HG03432 (cell line): ENCODE measurements around the gene BCL11A.

ENCODE experiments used
- ATAC-seq: cut with Tn5 transposase; IDR thresholded peaks from one replicate; pipeline ENCODE4 v1.9.1; 2021; ENCODE audit warnings: mild to moderate bottlenecking, moderate library complexity; ENCODE audit not compliant: unreplicated experiment

Gene BCL11A

GRCh38 chr2:60528281-60529020 lies 25.0 kb downstream of the BCL11A start:
- no peak for ATAC-seq

GRCh38 chr2:60527762-60528161 lies 25.7 kb downstream of the BCL11A start:
- no peak for ATAC-seq

DNA sequence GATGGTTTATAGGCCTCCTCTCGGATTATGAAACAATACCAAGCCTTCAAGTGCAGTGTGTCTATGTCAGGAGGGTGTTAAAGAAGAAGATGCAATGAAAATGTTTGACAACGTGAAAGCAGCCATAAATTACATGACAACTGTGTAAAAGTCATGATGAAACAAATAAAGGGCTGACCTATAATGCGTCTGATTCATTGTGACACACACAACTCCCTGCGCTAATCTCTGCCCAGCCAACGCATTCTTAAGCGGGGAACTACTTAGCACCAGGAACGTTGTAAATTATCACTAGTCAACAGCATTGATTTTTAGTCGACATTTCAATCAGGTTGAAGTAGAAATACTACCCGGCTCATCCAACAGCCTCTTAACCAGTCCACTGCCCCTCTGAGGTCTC lies 26.8 kb downstream of the BCL11A start:
- ATAC-seq, result no peak

DNA sequence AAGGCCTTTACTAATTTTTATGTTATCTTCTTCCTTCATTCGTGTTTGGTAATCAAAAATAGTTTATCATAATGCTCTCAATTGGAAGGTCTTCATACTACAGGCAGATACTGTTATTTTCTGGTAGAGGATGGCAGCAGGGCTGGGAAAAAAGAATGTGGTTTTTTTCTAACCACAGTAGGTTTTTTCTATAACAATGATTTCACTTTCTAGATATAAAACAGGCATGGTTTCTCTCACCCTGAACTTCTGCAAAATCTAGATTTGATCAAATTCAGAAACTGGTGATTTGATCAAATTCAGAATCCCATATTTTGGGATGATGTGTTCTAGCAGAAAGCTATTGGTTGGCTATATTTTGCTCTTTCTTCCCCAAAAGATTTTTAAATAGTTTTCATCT lies 27.6 kb downstream of the BCL11A start:
- peak; percentile 37 for ATAC-seq

- no peak for ATAC-seq
These were observed 28.6 kb downstream of the BCL11A start for GRCh38 chr2:60524874-60525273.

DNA sequence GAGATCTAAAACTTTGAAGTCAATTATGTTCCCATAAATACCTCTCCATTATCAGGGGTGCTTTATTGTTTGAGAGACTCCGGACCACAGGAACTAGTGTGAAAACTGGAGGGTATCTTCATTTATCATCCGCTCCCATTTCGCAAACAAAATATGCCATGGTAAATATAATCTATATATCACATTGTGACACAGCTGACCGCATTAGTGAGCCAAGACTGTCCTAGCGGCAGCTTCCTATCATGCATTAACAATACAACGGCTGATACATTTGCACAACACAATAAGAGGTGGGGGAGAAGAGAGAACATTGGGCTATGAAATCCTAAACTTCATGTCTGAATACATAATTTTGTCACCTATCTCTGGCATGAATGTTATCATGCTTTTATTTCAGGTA lies 29.5 kb downstream of the BCL11A start:
- no peak for ATAC-seq

- peak; percentile 40 for ATAC-seq
These were observed 31.0 kb downstream of the BCL11A start for GRCh38 chr2:60522462-60522861.

GRCh38 chr2:60521626-60522025 lies 31.8 kb downstream of the BCL11A start:
- ATAC-seq, result no peak

GRCh38 chr2:60520917-60521539 lies 32.4 kb downstream of the BCL11A start:
- no peak for ATAC-seq

DNA sequence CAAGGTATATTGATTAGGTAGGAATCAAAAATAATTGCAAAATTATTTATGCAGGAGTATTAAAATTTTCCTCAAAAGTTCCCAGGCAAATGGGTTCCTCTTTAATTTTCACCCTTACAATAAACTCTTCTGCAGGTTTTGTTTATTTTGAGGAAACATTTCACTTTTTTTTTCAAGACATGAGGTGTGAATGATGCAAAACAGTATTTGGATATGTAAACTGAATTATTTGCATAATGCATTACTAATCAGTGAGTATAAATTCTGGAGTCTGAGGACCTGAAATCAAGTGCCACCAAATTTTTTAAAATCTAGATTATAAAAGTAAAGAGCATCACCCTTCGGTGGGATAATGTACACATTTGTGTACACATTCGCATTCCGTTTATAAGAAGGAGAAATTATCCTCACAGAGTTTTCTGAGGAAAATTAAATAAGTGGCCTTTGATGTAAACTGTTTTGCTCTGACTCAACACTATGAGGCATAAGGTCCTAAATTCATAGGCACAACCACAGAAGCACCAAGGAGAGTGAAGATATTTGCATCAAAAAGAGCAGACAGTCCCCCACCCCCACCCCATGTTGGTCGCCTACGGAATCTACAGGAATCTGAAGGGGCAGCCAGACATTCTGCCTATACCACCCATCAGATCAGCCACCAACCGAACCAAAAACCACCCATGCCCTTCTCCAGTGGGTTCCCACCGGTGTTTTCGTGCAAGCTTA lies 33.1 kb downstream of the BCL11A start:
- ATAC-seq, result no peak

- ATAC-seq, result no peak
These were observed 34.1 kb downstream of the BCL11A start for GRCh38 chr2:60519231-60519863.

DNA sequence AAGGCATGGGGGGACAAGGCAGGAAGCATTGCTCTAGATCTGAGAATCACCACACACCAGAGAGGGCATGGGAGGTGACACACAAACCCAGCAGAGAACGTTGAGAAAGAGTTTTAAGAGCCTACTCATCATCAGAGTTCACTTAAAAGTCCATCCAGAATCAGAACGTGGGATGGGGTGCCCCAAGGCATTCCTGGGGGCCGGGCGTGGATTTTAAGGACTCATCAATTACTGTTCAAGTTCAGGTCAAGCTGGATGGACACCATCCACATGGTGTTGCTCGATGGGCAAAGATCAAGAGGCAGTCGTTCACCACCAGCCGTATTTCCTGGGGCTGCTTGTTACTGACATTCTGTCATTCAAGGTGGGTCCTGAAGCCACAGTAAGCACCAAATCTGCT lies 34.9 kb downstream of the BCL11A start:
- no peak for ATAC-seq

DNA sequence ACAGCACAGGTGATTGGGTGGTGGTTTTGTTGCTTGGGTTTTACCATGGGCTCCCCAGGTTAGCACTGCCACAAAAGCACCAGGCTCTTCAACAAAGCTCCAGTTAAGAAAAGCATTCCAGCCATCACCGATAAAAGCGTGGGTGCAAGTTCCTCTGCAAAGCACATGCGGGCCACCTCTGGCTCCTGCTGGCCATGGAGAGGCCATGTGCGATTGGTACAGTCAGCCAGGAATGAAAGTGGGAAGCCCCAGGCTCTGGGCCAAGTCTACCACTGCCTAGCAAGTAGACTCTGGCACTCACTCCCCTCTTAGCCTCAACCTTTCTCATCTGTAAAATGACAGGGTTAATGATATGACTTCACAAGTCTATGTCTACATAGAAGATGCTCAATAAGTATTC lies 36.0 kb downstream of the BCL11A start:
- ATAC-seq, result no peak

DNA sequence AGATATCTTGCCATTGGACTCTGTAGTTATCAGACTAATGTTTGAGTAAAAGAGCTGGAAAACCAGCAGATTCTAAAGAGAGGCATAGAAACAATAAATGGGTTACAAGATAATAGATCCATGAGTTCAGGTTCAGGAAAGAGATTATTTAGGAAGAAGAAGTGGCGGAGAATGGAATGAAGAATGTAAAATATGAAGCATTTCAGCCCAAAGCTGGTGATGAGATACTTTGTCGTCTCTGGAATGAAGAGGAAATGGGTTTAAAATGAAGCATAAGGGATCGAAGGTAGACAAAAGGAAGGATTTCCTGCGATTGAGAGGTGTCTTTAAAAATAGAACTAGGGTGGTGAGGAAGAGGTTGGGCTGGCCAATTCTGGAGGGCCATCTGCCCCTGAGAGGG lies 36.6 kb downstream of the BCL11A start:
- ATAC-seq, result no peak

GRCh38 chr2:60516383-60516811 lies 37.1 kb downstream of the BCL11A start:
- peak; percentile 1 for ATAC-seq

- peak; percentile 92 for ATAC-seq
These were observed 37.7 kb downstream of the BCL11A start for GRCh38 chr2:60515721-60516226.

DNA sequence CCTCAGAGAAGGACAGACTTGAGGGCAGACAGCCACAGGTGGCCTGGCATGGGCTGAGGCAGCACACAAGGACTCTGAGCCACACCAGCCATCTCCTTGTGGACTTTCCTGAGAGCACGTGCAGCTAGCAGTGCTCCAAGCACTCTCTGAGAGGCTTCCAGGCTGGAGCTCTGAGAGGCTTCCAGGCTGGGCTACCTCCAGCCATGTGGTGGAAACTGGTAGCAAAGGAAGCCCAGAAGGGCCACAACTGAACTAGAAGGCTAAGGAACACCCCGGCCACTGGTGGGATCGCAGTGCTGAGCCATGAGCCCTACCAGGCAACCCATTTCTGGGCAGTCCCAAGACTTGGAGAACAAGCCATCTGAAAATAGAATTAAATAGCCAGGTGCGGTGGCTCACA lies 39.5 kb downstream of the BCL11A start:
- no peak for ATAC-seq

DNA sequence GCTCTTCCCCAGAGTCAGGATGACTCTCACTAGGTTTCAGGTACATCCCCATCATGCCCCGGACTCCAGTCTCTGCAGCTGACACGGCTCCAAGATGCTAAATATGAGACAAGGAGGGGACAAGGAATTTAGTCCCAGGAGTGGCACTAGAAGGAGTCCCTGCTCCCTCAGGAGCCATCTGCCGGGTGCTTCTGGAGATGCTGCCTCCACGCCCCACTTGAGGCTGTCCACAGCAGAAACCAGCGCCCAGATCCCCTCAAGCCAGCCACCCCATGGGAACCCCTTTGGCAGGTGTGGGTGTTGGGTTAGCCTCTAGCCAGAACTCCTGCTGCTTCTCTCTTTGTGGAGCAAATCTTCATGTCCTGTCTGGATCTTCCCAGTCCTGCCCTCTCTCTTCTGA lies 40.3 kb downstream of the BCL11A start:
- no peak for ATAC-seq

DNA sequence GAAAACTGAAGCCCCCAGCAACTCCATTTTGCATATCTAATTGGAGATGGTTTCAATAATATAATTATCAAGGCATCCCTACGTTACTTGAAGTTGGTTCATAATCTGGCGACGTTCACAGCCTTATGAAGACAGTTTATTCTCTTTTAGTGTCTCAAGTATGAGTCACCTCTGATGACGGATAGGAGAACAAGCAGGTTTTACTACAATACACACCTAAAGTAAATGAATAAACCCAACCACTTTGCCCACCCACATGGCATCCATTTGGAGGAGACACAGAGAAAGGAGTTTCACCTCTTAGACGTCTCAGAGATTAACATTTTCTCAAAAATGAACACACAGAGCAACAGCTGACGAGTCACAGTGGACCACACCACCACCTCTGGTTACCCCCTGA lies 40.8 kb downstream of the BCL11A start:
- ATAC-seq, result no peak

- ATAC-seq, result no peak
These were observed 41.3 kb downstream of the BCL11A start for GRCh38 chr2:60512062-60512622.

GRCh38 chr2:60510713-60511112 lies 42.7 kb downstream of the BCL11A start:
- ATAC-seq, result no peak
